ENCODE measurements around the gene VCAN. TPM values are rescaled to one million over a fixed set of nuclear protein-coding genes. Genes with fewer than 3 reads are reported as not detected.

The VCAN gene
- total and polyA plus RNA-seq, 2 experiments from 2014 or later: 133 to 404 TPM

GRCh38 chr5:83509540-83509939 lies 38.0 kb downstream of the VCAN start:
- Histone ChIP-seq H3K4me1 (ENCODE audit: insufficient read depth) (no peaks in the 10 kb centered on the region), H3K36me3 (ENCODE audit: insufficient read depth) (peaks cover 25% of the 10 kb centered on the region; the same call in 1 of the 2 replicates), H4K20me1 (replicated peaks; ENCODE audit: insufficient read depth) (peaks cover 3% of the 10 kb centered on the region; the same call in 1 of the 2 replicates), H3F3A (replicated peaks; ENCODE audit: low read depth) (no peaks in the 10 kb centered on the region), H3K79me2 (replicated peaks; ENCODE audit: insufficient read depth) (peaks cover 45% of the 10 kb centered on the region), H3K4me3 (no peak overlapping the region), H3K27ac (ENCODE audit: low read depth) (no peak overlapping the region), H3K9me2 (ENCODE audit: insufficient read depth) (no peaks in the 10 kb centered on the region), H3K27me3 (ENCODE audit: insufficient read depth) (no peaks in the 10 kb centered on the region), H2AFZ (no peak overlapping the region), H3K4me2 (no peak overlapping the region)
- H3K27ac Mint-ChIP-seq: peak overlapping the region; percentile 85
- ATAC-seq (no peak; the same call in 1 of the 3 replicates), DNase-seq (ENCODE audit: low spot score) (no peak)
- no peak for TF ChIP-seq EZH2phosphoT487 (IDR thresholded peaks at IDR 0.05; ENCODE audit: unreplicated experiment)
- TF ChIP-seq, protein P1, sequence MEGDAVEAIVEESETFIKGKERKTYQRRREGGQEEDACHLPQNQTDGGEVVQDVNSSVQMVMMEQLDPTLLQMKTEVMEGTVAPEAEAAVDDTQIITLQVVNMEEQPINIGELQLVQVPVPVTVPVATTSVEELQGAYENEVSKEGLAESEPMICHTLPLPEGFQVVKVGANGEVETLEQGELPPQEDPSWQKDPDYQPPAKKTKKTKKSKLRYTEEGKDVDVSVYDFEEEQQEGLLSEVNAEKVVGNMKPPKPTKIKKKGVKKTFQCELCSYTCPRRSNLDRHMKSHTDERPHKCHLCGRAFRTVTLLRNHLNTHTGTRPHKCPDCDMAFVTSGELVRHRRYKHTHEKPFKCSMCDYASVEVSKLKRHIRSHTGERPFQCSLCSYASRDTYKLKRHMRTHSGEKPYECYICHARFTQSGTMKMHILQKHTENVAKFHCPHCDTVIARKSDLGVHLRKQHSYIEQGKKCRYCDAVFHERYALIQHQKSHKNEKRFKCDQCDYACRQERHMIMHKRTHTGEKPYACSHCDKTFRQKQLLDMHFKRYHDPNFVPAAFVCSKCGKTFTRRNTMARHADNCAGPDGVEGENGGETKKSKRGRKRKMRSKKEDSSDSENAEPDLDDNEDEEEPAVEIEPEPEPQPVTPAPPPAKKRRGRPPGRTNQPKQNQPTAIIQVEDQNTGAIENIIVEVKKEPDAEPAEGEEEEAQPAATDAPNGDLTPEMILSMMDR (conservative IDR thresholded peaks at IDR 0.05; ENCODE audit: low read depth in 2 of 2): no peak
- no peak for TF ChIP-seq EZH2 (IDR thresholded peaks at IDR 0.05; ENCODE audit: low read depth, unreplicated experiment)
- no peak for TF ChIP-seq POLR2AphosphoS5 (IDR thresholded peaks at IDR 0.05; ENCODE audit: low read depth)
- TF ChIP-seq CREB1 (CRISPR knock-in tag; IDR thresholded peaks at IDR 0.05; ENCODE audit: low read depth): no peak
- no peak for TF ChIP-seq REST (IDR thresholded peaks at IDR 0.05; ENCODE audit: unreplicated experiment)
- TF ChIP-seq ZNF462 (CRISPR knock-in tag; IDR thresholded peaks at IDR 0.05): no peak
- TF ChIP-seq ZNF331 (CRISPR knock-in tag; IDR thresholded peaks at IDR 0.05; ENCODE audit: low read depth): no peak
- no peak for TF ChIP-seq ZNF114 (CRISPR knock-in tag; IDR thresholded peaks at IDR 0.05)
- TF ChIP-seq JUNB (IDR thresholded peaks at IDR 0.05; ENCODE audit: unreplicated experiment): no peak
- TF ChIP-seq STAT1 (IDR thresholded peaks at IDR 0.05; ENCODE audit: unreplicated experiment): no peak
- TF ChIP-seq NANOG (IDR thresholded peaks at IDR 0.05; ENCODE audit: borderline replicate concordance): no peak
- no peak for TF ChIP-seq ETS1 (IDR thresholded peaks at IDR 0.05)
- H3K4me1 Mint-ChIP-seq: peaks cover 5% of the 10 kb centered on the region
- H3K27me3 Mint-ChIP-seq (ENCODE audit: insufficient read depth, low read depth, poor library complexity): peaks cover 11% of the 10 kb centered on the region
- peaks cover 22% of the 10 kb centered on the region for H3K9me3 Mint-ChIP-seq
- H3K4me3 Mint-ChIP-seq: no peak overlapping the region
- peaks cover 66% of the 10 kb centered on the region for H3K36me3 Mint-ChIP-seq (ENCODE audit: low read depth)

Data from GM23338 (cell line).